Endothelial cell (in vitro differentiated cells): ENCODE measurements around the gene PEPD. TPM values are rescaled to one million over a fixed set of nuclear protein-coding genes. Genes with fewer than 3 reads are reported as not detected.

Source experiments
- DNase-seq: peaks from one replicate; pipeline ENCODE4 v3.0.0; 2021; ENCODE audit warnings: low spot score
- H3K27ac Mint-ChIP-seq: one replicate; pipeline ENCODE4 v1.8.0; 2021; ENCODE audit warnings: mixed read lengths, inconsistent platforms; ENCODE audit not compliant: unreplicated experiment
- H3K27me3 Mint-ChIP-seq: one replicate; pipeline ENCODE4 v1.8.0; 2021; ENCODE audit warnings: mild to moderate bottlenecking, moderate library complexity, mixed read lengths, inconsistent platforms; ENCODE audit not compliant: unreplicated experiment
- H3K36me3 Mint-ChIP-seq: one replicate; pipeline ENCODE4 v1.8.0; 2021; ENCODE audit warnings: mild to moderate bottlenecking, low read depth, mixed read lengths, inconsistent platforms; ENCODE audit not compliant: unreplicated experiment
- H3K4me1 Mint-ChIP-seq: one replicate; pipeline ENCODE4 v1.8.0; 2021; ENCODE audit warnings: mild to moderate bottlenecking, mixed read lengths, inconsistent platforms; ENCODE audit not compliant: unreplicated experiment
- H3K4me3 Mint-ChIP-seq: one replicate; pipeline ENCODE4 v1.8.0; 2021; ENCODE audit warnings: mild to moderate bottlenecking, mixed read lengths, inconsistent platforms; ENCODE audit not compliant: unreplicated experiment
- H3K9me3 Mint-ChIP-seq: one replicate; pipeline ENCODE4 v1.8.0; 2021; ENCODE audit warnings: mixed read lengths, inconsistent platforms; ENCODE audit not compliant: unreplicated experiment
- CTCF ChIP-seq: fragments of 200-600 bp; sonication (generic); IDR thresholded peaks from one replicate; pipeline ENCODE4 v1.5.0; 2021; ENCODE audit warnings: antibody characterized with exemption; ENCODE audit not compliant: unreplicated experiment
- total RNA-seq: library from RNA; stranded (reverse); fragmentation: NEBNext Ultra II Directional; extraction: Animal tissue kit (Norgen Biotek cat#: 25700); gene quantifications from one replicate; pipeline ENCODE4 v1.2.1, GENCODE V29; 2021; ENCODE audit not compliant: unreplicated experiment

Gene PEPD
- total RNA-seq, 1 donor from 2014 or later = 40.5 TPM

GRCh38 chr19:33417751-33418150 lies 103.8 kb downstream of the PEPD start:
- no peak for TF ChIP-seq CTCF
- no peak for DNase-seq
- Mint-ChIP-seq H3K9me3 (no peaks in the 10 kb centered on the region), H3K27ac (no peak overlapping the region), H3K36me3 (no peaks in the 10 kb centered on the region), H3K27me3 (no peaks in the 10 kb centered on the region), H3K4me3 (no peak overlapping the region), H3K4me1 (no peaks in the 10 kb centered on the region)

GRCh38 chr19:33416307-33417215 lies 105.0 kb downstream of the PEPD start:
- Mint-ChIP-seq H3K27ac (no peak overlapping the region), H3K4me1 (no peaks in the 10 kb centered on the region), H3K4me3 (no peak overlapping the region), H3K36me3 (no peaks in the 10 kb centered on the region), H3K9me3 (no peaks in the 10 kb centered on the region), H3K27me3 (peaks cover 1% of the 10 kb centered on the region)
- peak; percentile 86 for DNase-seq
- TF ChIP-seq CTCF = peak; percentile 61

- H3K27me3 Mint-ChIP-seq = peaks cover 1% of the 10 kb centered on the region
- H3K9me3 Mint-ChIP-seq = no peaks in the 10 kb centered on the region
- no peaks in the 10 kb centered on the region for H3K36me3 Mint-ChIP-seq
- no peak overlapping the region for H3K4me3 Mint-ChIP-seq
- TF ChIP-seq CTCF = no peak
- H3K27ac Mint-ChIP-seq = no peak overlapping the region
- H3K4me1 Mint-ChIP-seq = no peaks in the 10 kb centered on the region
- DNase-seq = no peak
Measured at GRCh38 chr19:33414667-33415605, 106.7 kb downstream of the PEPD start.

GRCh38 chr19:33413868-33414666 lies 107.5 kb downstream of the PEPD start:
- H3K27me3 Mint-ChIP-seq = peaks cover 3% of the 10 kb centered on the region
- no peak for TF ChIP-seq CTCF
- H3K27ac Mint-ChIP-seq = no peak overlapping the region
- H3K36me3 Mint-ChIP-seq = no peaks in the 10 kb centered on the region
- no peak overlapping the region for H3K4me3 Mint-ChIP-seq
- no peak for DNase-seq
- H3K4me1 Mint-ChIP-seq = no peaks in the 10 kb centered on the region
- H3K9me3 Mint-ChIP-seq = no peaks in the 10 kb centered on the region
